Heart left ventricle (tissue), 13 donors: ENCODE data around the gene BMP5.

Source experiments
- CTCF ChIP-seq, 12 donors: fragments of 200-600 bp; sonication (generic) in 4 of 12; IDR thresholded peaks; one replicate each; pipeline versions ENCODE4 v1.5.0 to v1.8.0; 2018 to 2022; ENCODE audit warnings: antibody characterized with exemption in 12 of 12, mild to moderate bottlenecking in 5 of 12
- POLR2A ChIP-seq, 2 donors: fragments of 450-650 bp; IDR thresholded peaks; one replicate each; pipeline ENCODE4 v1.6.1; 2017; ENCODE audit warnings: antibody characterized with exemption in 2 of 2, mild to moderate bottlenecking in 2 of 2, moderate library complexity in 2 of 2
- donor health status: ischemic (EF 13 %, LVEDD 7.1; RV severe dilation, severe dysfunction).
- donor health status: DM: no; HTN: yes; CAD: no.
- donor health status: DM: no; HTN: no; CAD: no.
- donor health status: ischemic (EF 25% LVEDD 6.9; RV normal size, moderate dysfunction).
- donor health status: ischemic (EF 25% LVEDD 5.7; RV mildly dilated, moderate dysfunction).
- donor health status: ischemic (EF 35%, LVEDD 5.7; RV mildly dilated, moderate dysfunction).
- donor health status: nonischemic (EF 11% LVEDD 7.7; RV severe dilation, severe dysfunction).
- donor health status: DM: yes; HTN: yes; CAD: no.
- donor health status: PGD.
- donor health status: ischemic (EF 29% LVEDD 5.4; RV normal size, mild dysfunction).
- donor health status: nonischemic (EF 23%, LVEDD 6.1; RV moderate dilation, normal function).

DNA sequence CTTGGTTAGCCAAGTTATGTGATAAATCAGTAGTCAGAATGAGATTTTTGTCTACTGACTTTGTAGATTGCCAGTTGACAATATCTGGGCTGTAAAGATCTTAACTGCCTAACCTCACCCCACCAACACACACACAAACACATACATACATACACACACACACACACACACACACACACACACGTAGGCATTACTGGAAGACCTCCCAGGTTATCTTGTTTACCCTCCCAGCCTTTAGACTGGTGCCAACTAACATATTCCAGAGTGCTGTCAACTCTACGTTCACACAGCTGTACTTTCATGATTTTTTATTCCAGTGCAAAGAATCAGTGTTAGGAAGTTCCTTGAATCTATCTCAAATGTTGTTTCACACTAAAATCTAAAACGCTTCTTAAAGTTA is 38.9 kb downstream of the BMP5 start:
- TF ChIP-seq CTCF (IDR thresholded peaks at IDR 0.05) = no peak
- no peak for TF ChIP-seq POLR2A (IDR thresholded peaks at IDR 0.05)
